Activated CD8-positive, alpha-beta T cell treated with anti-CD3 and anti-CD28 coated beads, Interleukin-2, amount 10 ng/mL, durations not matched to agents 7 days and 5 days (primary cell): ENCODE results near the gene ALDOA. TPM values are rescaled to one million over a fixed set of nuclear protein-coding genes. Genes with fewer than 3 reads are reported as not detected.

Experiments
- ATAC-seq: fragments of 150-1000 bp; cut with Tn5 transposase; one replicate; pipeline ENCODE4 v1.10.0; 2021; ENCODE audit warnings: moderate library complexity
- CTCF ChIA-PET: fragments of 350-600 bp; sonication (Branson Sonifier 250); formaldehyde crosslinking; loops from one replicate; lab custom pipeline; 2021; ENCODE audit warnings: antibody characterized with exemption; lab: Charles Lee
- POLR2A ChIA-PET: fragments of 350-600 bp; sonication (Branson Sonifier 250); formaldehyde crosslinking; loops from one replicate; lab custom pipeline; 2021; ENCODE audit warnings: antibody characterized with exemption; lab: Charles Lee
- DNase-seq: peaks from one replicate; pipeline ENCODE4 v3.0.0-alpha.2; 2020
- H3K27ac Mint-ChIP-seq: one replicate; pipeline ENCODE4 v1.8.0; 2021; ENCODE audit warnings: mild to moderate bottlenecking, mixed read lengths
- H3K27me3 Mint-ChIP-seq: one replicate; pipeline ENCODE4 v1.8.0; 2021; ENCODE audit warnings: low read depth, mixed read lengths
- H3K36me3 Mint-ChIP-seq: one replicate; pipeline ENCODE4 v1.8.0; 2021; ENCODE audit warnings: low read depth, mixed read lengths
- H3K4me1 Mint-ChIP-seq: one replicate; pipeline ENCODE4 v1.8.0; 2021; ENCODE audit warnings: low read depth, mixed read lengths
- H3K4me3 Mint-ChIP-seq: one replicate; pipeline ENCODE4 v1.8.0; 2021; ENCODE audit warnings: mild to moderate bottlenecking, mixed read lengths
- H3K9me3 Mint-ChIP-seq: one replicate; pipeline ENCODE4 v1.8.0; 2022; ENCODE audit warnings: mixed read lengths; ENCODE audit not compliant: insufficient read depth
- total RNA-seq, 2 experiments: library from RNA; stranded (reverse); gene quantifications; one replicate each; pipeline ENCODE4 v1.2.3, GENCODE V29; 2021

ALDOA gene
- total RNA-seq, 2 experiments from 2014 or later, result 1,738 to 1,843 TPM

GRCh38 chr16:30046178-30046577 lies 19.4 kb upstream of the ALDOA start:
- no peak for DNase-seq
- H3K9me3 Mint-ChIP-seq, result no peaks in the 10 kb centered on the region
- H3K4me3 Mint-ChIP-seq, result no peak overlapping the region
- CTCF ChIA-PET, result interaction anchor here (1.2 kb wide), 1 partner anchor 45 kb away, joined by 3 read pairs; the partner anchor contains the start of gene TBX6
- POLR2A ChIA-PET, result no interaction called here
- peak; percentile 5 for ATAC-seq
- no peaks in the 10 kb centered on the region for H3K36me3 Mint-ChIP-seq
- no peaks in the 10 kb centered on the region for H3K4me1 Mint-ChIP-seq
- peaks cover 13% of the 10 kb centered on the region for H3K27me3 Mint-ChIP-seq
- H3K27ac Mint-ChIP-seq, result no peak overlapping the region

- POLR2A ChIA-PET, result no interaction called here
- ATAC-seq (no peak), DNase-seq (no peak)
- CTCF ChIA-PET, result interaction anchor here (1.1 to 1.2 kb wide), 2 partner anchors 14 to 45 kb away, joined by 3 to 4 read pairs; partner anchors contain the start of gene TBX6
- H3K27me3 Mint-ChIP-seq, result peaks cover 13% of the 10 kb centered on the region
- peaks cover 2% of the 10 kb centered on the region for H3K36me3 Mint-ChIP-seq
- H3K9me3 Mint-ChIP-seq, result no peaks in the 10 kb centered on the region
- H3K4me1 Mint-ChIP-seq, result peaks cover 2% of the 10 kb centered on the region
- no peak overlapping the region for H3K27ac Mint-ChIP-seq
- H3K4me3 Mint-ChIP-seq, result no peak overlapping the region
These were observed 19.0 kb upstream of the ALDOA start for GRCh38 chr16:30046588-30046987.

- ChIA-PET POLR2A (interaction anchor here (0.9 kb wide), 1 partner anchor 27 kb away, joined by 3 read pairs; no protein-coding TSS in a partner anchor), CTCF (interaction anchor here (1.2 kb wide), 2 partner anchors 16 to 19 kb away, joined by 3 read pairs; partner anchors contain the start of genes ALDOA and TLCD3B)
- Mint-ChIP-seq H3K27ac (no peak overlapping the region), H3K9me3 (no peaks in the 10 kb centered on the region), H3K4me1 (peaks cover 24% of the 10 kb centered on the region), H3K27me3 (peaks cover 10% of the 10 kb centered on the region), H3K4me3 (no peak overlapping the region), H3K36me3 (peaks cover 3% of the 10 kb centered on the region)
- DNase-seq (no peak), ATAC-seq (no peak)
These were observed 15.7 kb upstream of the ALDOA start for GRCh38 chr16:30049871-30050270.

- Mint-ChIP-seq H3K4me3 (peak overlapping the region; percentile 83), H3K27ac (peak overlapping the region; percentile 77), H3K27me3 (peaks cover 3% of the 10 kb centered on the region), H3K9me3 (no peaks in the 10 kb centered on the region), H3K36me3 (peaks cover 3% of the 10 kb centered on the region), H3K4me1 (peaks cover 33% of the 10 kb centered on the region)
- CTCF ChIA-PET, result interaction anchor here (0.9 to 6.8 kb wide), 4 partner anchors 15 to 203 kb away, joined by 3 to 82 read pairs (median 29); partner anchors contain the start of genes ALDOA, TBX6 and TLCD3B
- no peak for ATAC-seq
- no peak for DNase-seq
- POLR2A ChIA-PET, result no interaction called here
These were observed 14.0 kb upstream of the ALDOA start for GRCh38 chr16:30051518-30051917.

GRCh38 chr16:30052671-30053372 lies 12.7 kb upstream of the ALDOA start:
- no peaks in the 10 kb centered on the region for H3K9me3 Mint-ChIP-seq
- H3K4me1 Mint-ChIP-seq, result peaks cover 33% of the 10 kb centered on the region
- peak overlapping the region; percentile 83 for H3K4me3 Mint-ChIP-seq
- ChIA-PET CTCF (interaction anchor here (0.7 to 6.8 kb wide), 5 partner anchors 10 to 131 kb away, joined by 3 to 82 read pairs (median 10); partner anchors contain the start of genes ALDOA, CORO1A, TBX6 and TLCD3B), POLR2A (interaction anchor here (0.7 to 2.2 kb wide), 6 partner anchors 9 to 386 kb away, joined by 3 to 13 read pairs (median 3); partner anchors contain the start of gene ALDOA)
- H3K27ac Mint-ChIP-seq, result peak overlapping the region; percentile 89
- H3K36me3 Mint-ChIP-seq, result peaks cover 3% of the 10 kb centered on the region
- DNase-seq (peak; percentile 96), ATAC-seq (peak; percentile 75)
- peaks cover 3% of the 10 kb centered on the region for H3K27me3 Mint-ChIP-seq

- H3K9me3 Mint-ChIP-seq, result no peaks in the 10 kb centered on the region
- peak; percentile 34 for ATAC-seq
- H3K4me3 Mint-ChIP-seq, result peak overlapping the region; percentile 83
- H3K27me3 Mint-ChIP-seq, result peaks cover 2% of the 10 kb centered on the region
- H3K4me1 Mint-ChIP-seq, result peaks cover 33% of the 10 kb centered on the region
- DNase-seq, result no peak
- peaks cover 3% of the 10 kb centered on the region for H3K36me3 Mint-ChIP-seq
- ChIA-PET POLR2A (interaction anchor here (0.7 to 2.2 kb wide), 6 partner anchors 8 to 387 kb away, joined by 3 to 13 read pairs (median 3); partner anchors contain the start of gene ALDOA), CTCF (interaction anchor here (0.7 to 6.8 kb wide), 5 partner anchors 10 to 130 kb away, joined by 3 to 82 read pairs (median 10); partner anchors contain the start of genes ALDOA, CORO1A, TBX6 and TLCD3B)
- H3K27ac Mint-ChIP-seq, result no peak overlapping the region
These were observed 12.1 kb upstream of the ALDOA start for GRCh38 chr16:30053376-30054015.

GRCh38 chr16:30054451-30054850 lies 11.1 kb upstream of the ALDOA start:
- H3K27me3 Mint-ChIP-seq, result no peaks in the 10 kb centered on the region
- POLR2A ChIA-PET, result interaction anchor here (2.2 kb wide), 1 partner anchor 11 kb away, joined by 13 read pairs; the partner anchor contains the start of gene ALDOA
- peak overlapping the region; percentile 43 for H3K4me3 Mint-ChIP-seq
- no peak overlapping the region for H3K27ac Mint-ChIP-seq
- CTCF ChIA-PET, result interaction anchor here (1.0 to 6.8 kb wide), 14 partner anchors 10 to 354 kb away, joined by 3 to 82 read pairs (median 7); partner anchors contain the start of genes ALDOA, PPP4C, TAOK2 and TBX6
- peaks cover 33% of the 10 kb centered on the region for H3K4me1 Mint-ChIP-seq
- no peaks in the 10 kb centered on the region for H3K9me3 Mint-ChIP-seq
- H3K36me3 Mint-ChIP-seq, result peaks cover 5% of the 10 kb centered on the region
- ATAC-seq, result no peak
- no peak for DNase-seq

GRCh38 chr16:30054959-30055553 lies 10.5 kb upstream of the ALDOA start:
- ATAC-seq, result peak; percentile 76
- Mint-ChIP-seq H3K9me3 (no peaks in the 10 kb centered on the region), H3K27me3 (no peaks in the 10 kb centered on the region), H3K4me1 (peaks cover 33% of the 10 kb centered on the region), H3K4me3 (peak overlapping the region; percentile 43), H3K36me3 (peaks cover 5% of the 10 kb centered on the region), H3K27ac (no peak overlapping the region)
- DNase-seq, result peak; percentile 76
- ChIA-PET CTCF (interaction anchor here (0.6 to 6.8 kb wide), 23 partner anchors 11 to 354 kb away, joined by 3 to 82 read pairs (median 5); partner anchors contain the start of genes ALDOA, CORO1A, MVP and PPP4C), POLR2A (interaction anchor here (1.2 kb wide), 1 partner anchor 10 kb away, joined by 7 read pairs; the partner anchor contains the start of gene ALDOA)

- POLR2A ChIA-PET, result no interaction called here
- H3K27me3 Mint-ChIP-seq, result no peaks in the 10 kb centered on the region
These were observed 5.2 kb upstream of the ALDOA start for GRCh38 chr16:30060346-30060745.

GRCh38 chr16:30060836-30061554 lies 4.6 kb upstream of the ALDOA start:
- peaks cover 11% of the 10 kb centered on the region for H3K4me1 Mint-ChIP-seq
- peaks cover 20% of the 10 kb centered on the region for H3K36me3 Mint-ChIP-seq
- no peaks in the 10 kb centered on the region for H3K9me3 Mint-ChIP-seq
- H3K27ac Mint-ChIP-seq, result no peak overlapping the region
- H3K27me3 Mint-ChIP-seq, result no peaks in the 10 kb centered on the region
- ATAC-seq (no peak), DNase-seq (no peak)
- CTCF ChIA-PET, result interaction anchor here (1.0 to 1.3 kb wide), 2 partner anchors 30 to 338 kb away, joined by 3 read pairs; partner anchors contain the start of gene TBX6
- no peak overlapping the region for H3K4me3 Mint-ChIP-seq
- POLR2A ChIA-PET, result interaction anchor here (0.9 kb wide), 1 partner anchor 8 kb away, joined by 3 read pairs; a partner anchor contains a TSS

More at GRCh38 chr16:30060346-30060745, 5.2 kb upstream of the ALDOA start:
- ATAC-seq (no peak), DNase-seq (no peak)
- no peak overlapping the region for H3K27ac Mint-ChIP-seq
- H3K4me3 Mint-ChIP-seq, result no peak overlapping the region
- CTCF ChIA-PET, result no interaction called here
- peaks cover 14% of the 10 kb centered on the region for H3K36me3 Mint-ChIP-seq
- no peaks in the 10 kb centered on the region for H3K9me3 Mint-ChIP-seq
- peaks cover 15% of the 10 kb centered on the region for H3K4me1 Mint-ChIP-seq
